ENCODE results near the gene TMEM258. TPM values are rescaled to one million over a fixed set of nuclear protein-coding genes. Genes with fewer than 3 reads are reported as not detected.
A peak's percentile ranks its signal among the peaks of the same experiment; 100 is the strongest.

Gene TMEM258
- total RNA-seq, 1 experiment from 2014 or later = 70.8 TPM

- no peak for DNase-seq (ENCODE audit: low read depth)
Measured at GRCh38 chr11:61744181-61744580, 48.2 kb downstream of the TMEM258 start.

DNA sequence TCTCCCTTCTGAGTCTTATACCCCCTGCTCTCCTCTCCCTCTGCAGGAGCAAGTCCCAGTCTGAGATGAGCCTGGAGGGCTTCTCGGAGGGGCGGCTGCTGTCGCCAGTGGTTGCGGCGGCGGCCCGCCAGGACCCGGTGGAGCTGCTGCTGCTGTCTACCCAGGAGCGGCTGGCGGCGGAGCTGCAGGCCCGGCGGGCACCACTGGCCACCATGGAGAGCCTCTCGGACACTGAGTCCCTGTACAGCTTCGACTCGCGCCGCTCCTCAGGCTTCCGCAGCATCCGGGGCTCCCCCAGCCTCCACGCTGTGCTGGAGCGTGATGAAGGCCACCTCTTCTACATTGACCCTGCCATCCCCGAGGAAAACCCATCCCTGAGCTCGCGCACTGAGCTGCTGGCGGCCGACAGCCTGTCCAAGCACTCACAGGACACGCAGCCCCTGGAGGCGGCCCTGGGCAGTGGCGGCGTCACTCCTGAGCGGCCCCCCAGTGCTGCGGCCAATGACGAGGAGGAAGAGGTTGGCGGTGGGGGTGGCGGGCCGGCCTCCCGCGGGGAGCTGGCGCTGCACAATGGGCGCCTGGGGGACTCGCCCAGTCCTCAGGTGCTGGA lies 48.8 kb downstream of the TMEM258 start:
- DNase-seq (ENCODE audit: low read depth) = no peak

DNA sequence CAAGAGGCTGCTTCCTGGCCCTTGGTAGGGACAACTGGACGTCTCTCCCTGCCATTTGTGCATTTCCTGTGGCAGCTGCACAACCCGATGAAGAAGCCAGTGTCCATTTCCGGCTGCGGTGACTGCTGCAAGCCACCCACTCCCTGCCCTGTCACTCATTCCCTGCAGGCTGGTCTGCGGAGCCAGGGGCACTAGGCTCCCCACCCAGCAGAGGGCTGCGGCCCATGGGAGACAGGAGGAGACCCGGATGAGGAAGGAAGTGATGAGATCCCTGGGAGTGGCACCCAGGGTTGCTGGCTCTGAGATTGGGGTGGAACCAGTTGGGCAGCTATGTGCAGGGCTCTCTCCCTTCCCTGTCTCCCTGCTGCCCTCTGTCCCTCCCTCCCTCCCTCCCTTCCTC lies 50.0 kb downstream of the TMEM258 start:
- peak; percentile 23 for DNase-seq (ENCODE audit: low read depth)

GRCh38 chr11:61739966-61740365 lies 52.4 kb downstream of the TMEM258 start:
- DNase-seq (ENCODE audit: low read depth) = no peak

GRCh38 chr11:61739413-61739812 lies 53.0 kb downstream of the TMEM258 start:
- no peak for DNase-seq (ENCODE audit: low read depth)

Other genes starting within 250 kb of the TMEM258 start
- 0.34 and 0.77 TPM in 2 replicates for gene SYT7, start 211.5 kb downstream of the TMEM258 start, total RNA-seq (2014; rRNA removed; shearing (Covaris generic))
- 0.65 and 0.91 TPM in 2 replicates for gene DAGLA, start 112.2 kb downstream of the TMEM258 start, total RNA-seq (2014; rRNA removed; shearing (Covaris generic))
- 0.68 and 2.1 TPM in 2 replicates for gene MYRF, start 40.0 kb downstream of the TMEM258 start, total RNA-seq (2014; rRNA removed; shearing (Covaris generic))
- 145 and 148 TPM in 2 replicates for gene FEN1, start 312 bp upstream of the TMEM258 start, total RNA-seq (2014; rRNA removed; shearing (Covaris generic))
- 30.0 and 35.9 TPM in 2 replicates for gene FADS1, start 24.4 kb upstream of the TMEM258 start, total RNA-seq (2014; rRNA removed; shearing (Covaris generic))
- gene FADS2, start 35.7 kb upstream of the TMEM258 start, total RNA-seq (2014; rRNA removed; shearing (Covaris generic)) = 21.3 and 33.8 TPM in 2 replicates
- 24.9 and 43.1 TPM in 2 replicates for gene FADS3, start 98.9 kb upstream of the TMEM258 start, total RNA-seq (2014; rRNA removed; shearing (Covaris generic))
- gene RAB3IL1, start 125.0 kb upstream of the TMEM258 start, total RNA-seq (2014; rRNA removed; shearing (Covaris generic)) = 0.40 and 2.2 TPM in 2 replicates
- gene BEST1, start 157.8 kb upstream of the TMEM258 start, total RNA-seq (2014; rRNA removed; shearing (Covaris generic)) = 0.65 TPM in 1 of 2 replicates, not detected in the other
- 184 and 219 TPM in 2 replicates for gene FTH1, start 175.0 kb upstream of the TMEM258 start, total RNA-seq (2014; rRNA removed; shearing (Covaris generic))

Measured in Daoy (cell line).